RWPE2 (cell line): Measurements from ENCODE around the gene DDA1.

Experiments
- ATAC-seq: fragments of 200-7000 bp; cut with Tn5 transposase; 3 replicates; pipeline ENCODE4 v1.9.1; 2021; ENCODE audit warnings: low read depth
- DNase-seq: peaks from one replicate; pipeline ENCODE4 v3.0.0-alpha.2; 2020; ENCODE audit warnings: low spot score
- H3K27ac ChIP-seq: fragments of 450-650 bp; 2 replicates; pipeline ENCODE4 v1.5.1; 2017; ENCODE audit warnings: mild to moderate bottlenecking; ENCODE audit not compliant: poor library complexity, severe bottlenecking
- H3K27me3 ChIP-seq: fragments of 250-450 bp; sonication (Bioruptor Pico); 2 replicates; pipeline ENCODE4 v1.5.1; 2021; ENCODE audit warnings: mild to moderate bottlenecking, moderate library complexity; ENCODE audit not compliant: insufficient read depth, poor library complexity, severe bottlenecking
- H3K36me3 ChIP-seq: fragments of 250-450 bp; sonication (Bioruptor Pico); 2 replicates; pipeline ENCODE4 v1.5.1; 2020; ENCODE audit warnings: low read depth, mild to moderate bottlenecking, moderate library complexity
- H3K4me1 ChIP-seq: fragments of 250-450 bp; sonication (Bioruptor Pico); 2 replicates; pipeline ENCODE4 v1.5.1; 2021; ENCODE audit warnings: mild to moderate bottlenecking, moderate library complexity; ENCODE audit not compliant: insufficient read depth, poor library complexity, severe bottlenecking
- H3K4me3 ChIP-seq: fragments of 250-450 bp; sonication (Bioruptor Pico); 2 replicates; pipeline ENCODE4 v1.5.1; 2021; ENCODE audit warnings: mild to moderate bottlenecking, moderate library complexity; ENCODE audit not compliant: severe bottlenecking
- H3K9me3 ChIP-seq: fragments of 250-450 bp; sonication (Bioruptor Pico); 2 replicates; pipeline ENCODE4 v1.5.1; 2021; ENCODE audit warnings: mild to moderate bottlenecking, moderate library complexity; ENCODE audit not compliant: severe bottlenecking
- CTCF ChIP-seq: fragments of 450-650 bp; IDR thresholded peaks from one replicate; pipeline ENCODE4 v1.5.1; 2017; ENCODE audit warnings: mild to moderate bottlenecking, moderate library complexity; ENCODE audit not compliant: poor library complexity, severe bottlenecking

Gene DDA1

GRCh38 chr19:17337675-17338432, 28.5 kb downstream of the DDA1 start:
- Histone ChIP-seq H3K4me3 (peak overlapping the region; percentile 89), H3K27ac (peak overlapping the region; percentile 85), H3K9me3 (no peaks in the 10 kb centered on the region), H3K27me3 (no peaks in the 10 kb centered on the region), H3K4me1 (no peaks in the 10 kb centered on the region), H3K36me3 (peaks cover 20% of the 10 kb centered on the region)
- DNase-seq = peak; percentile 63
- ATAC-seq = no peak
- TF ChIP-seq CTCF = no peak

- no peaks in the 10 kb centered on the region for H3K4me1 ChIP-seq
These were observed 29.2 kb downstream of the DDA1 start for GRCh38 chr19:17338433-17339078.

GRCh38 chr19:17339088-17339741, 29.9 kb downstream of the DDA1 start:
- TF ChIP-seq CTCF = no peak
- DNase-seq (peak; percentile 68), ATAC-seq (no peak)
- H3K4me3 ChIP-seq = no peak overlapping the region
- no peaks in the 10 kb centered on the region for H3K4me1 ChIP-seq
- H3K27me3 ChIP-seq = no peaks in the 10 kb centered on the region
- no peaks in the 10 kb centered on the region for H3K9me3 ChIP-seq
- peaks cover 16% of the 10 kb centered on the region for H3K36me3 ChIP-seq
- H3K27ac ChIP-seq = no peak overlapping the region

More at GRCh38 chr19:17338433-17339078, 29.2 kb downstream of the DDA1 start:
- Histone ChIP-seq H3K4me3 (peak overlapping the region; percentile 89), H3K27ac (peak overlapping the region; percentile 85), H3K27me3 (no peaks in the 10 kb centered on the region), H3K9me3 (no peaks in the 10 kb centered on the region), H3K36me3 (peaks cover 16% of the 10 kb centered on the region)
- TF ChIP-seq CTCF = no peak
- DNase-seq (no peak), ATAC-seq (no peak)

- H3K4me1 ChIP-seq = no peaks in the 10 kb centered on the region
- no peak overlapping the region for H3K4me3 ChIP-seq
- no peak for ATAC-seq
- no peaks in the 10 kb centered on the region for H3K9me3 ChIP-seq
- no peak for DNase-seq
- no peak for TF ChIP-seq CTCF
- peaks cover 16% of the 10 kb centered on the region for H3K36me3 ChIP-seq
- no peaks in the 10 kb centered on the region for H3K27me3 ChIP-seq
- no peak overlapping the region for H3K27ac ChIP-seq
These were observed 31.0 kb downstream of the DDA1 start for GRCh38 chr19:17340302-17340870.
